Measurements from ENCODE around the gene INTS3.
"Not testable (repeated sequence)": the region's sequence is repeated elsewhere in the genome, so short reads cannot be mapped to it uniquely, and the experiment has no call there.

INTS3 gene

DNA sequence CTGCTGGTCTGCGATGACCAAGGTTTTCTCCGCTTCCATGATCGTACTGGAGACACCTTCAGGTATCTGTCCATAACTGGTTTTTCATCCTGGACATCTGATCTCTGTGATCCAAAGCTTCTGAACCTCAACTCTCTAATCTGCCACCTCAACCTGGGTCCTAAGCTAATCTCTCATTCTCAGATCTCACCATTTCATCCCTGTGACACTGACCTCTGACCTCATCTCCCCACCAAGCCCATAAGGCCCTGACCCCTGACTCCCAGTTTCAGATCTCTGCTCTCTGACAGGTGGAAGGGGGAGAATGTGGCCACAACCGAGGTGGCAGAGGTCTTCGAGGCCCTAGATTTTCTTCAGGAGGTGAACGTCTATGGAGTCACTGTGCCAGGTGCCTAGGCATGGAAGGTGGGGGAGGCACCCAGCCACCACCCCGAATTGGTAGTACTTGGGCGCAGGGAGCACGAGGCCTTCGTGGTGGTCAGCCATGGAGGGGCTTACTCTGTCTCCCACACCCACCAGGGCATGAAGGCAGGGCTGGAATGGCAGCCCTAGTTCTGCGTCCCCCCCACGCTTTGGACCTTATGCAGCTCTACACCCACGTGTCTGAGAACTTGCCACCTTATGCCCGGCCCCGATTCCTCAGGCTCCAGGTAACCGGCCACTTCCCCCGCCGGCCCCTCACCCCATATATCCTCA lies 51.1 kb downstream of the INTS3 start:
- no peak for DNase-seq (ENCODE audit: low read depth in 2 of 2)

GRCh38 chr1:153779781-153780541 lies 52.1 kb downstream of the INTS3 start:
- no peak for DNase-seq (ENCODE audit: low read depth in 2 of 2)

DNA sequence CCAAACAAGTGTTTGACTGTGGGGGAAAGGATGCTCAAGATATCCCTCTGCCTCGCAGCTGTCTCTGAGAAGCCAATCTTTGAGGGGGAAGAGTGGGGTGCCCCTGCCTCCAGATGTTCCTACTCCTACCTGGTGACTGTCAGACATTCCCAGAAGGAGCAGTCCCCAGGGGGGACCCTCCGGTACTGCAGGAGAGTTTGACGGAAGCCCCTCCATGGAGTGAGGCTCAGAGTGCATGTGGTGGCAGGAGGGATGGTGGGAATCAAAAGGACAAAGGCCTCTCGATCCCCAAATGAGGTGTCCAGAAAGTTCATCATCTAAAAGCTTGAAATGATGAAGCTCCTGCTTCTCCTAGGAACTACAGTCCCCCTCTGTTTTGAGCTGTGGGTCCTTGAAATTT lies 52.7 kb downstream of the INTS3 start:
- DNase-seq (ENCODE audit: low read depth in 2 of 2): no peak

DNA sequence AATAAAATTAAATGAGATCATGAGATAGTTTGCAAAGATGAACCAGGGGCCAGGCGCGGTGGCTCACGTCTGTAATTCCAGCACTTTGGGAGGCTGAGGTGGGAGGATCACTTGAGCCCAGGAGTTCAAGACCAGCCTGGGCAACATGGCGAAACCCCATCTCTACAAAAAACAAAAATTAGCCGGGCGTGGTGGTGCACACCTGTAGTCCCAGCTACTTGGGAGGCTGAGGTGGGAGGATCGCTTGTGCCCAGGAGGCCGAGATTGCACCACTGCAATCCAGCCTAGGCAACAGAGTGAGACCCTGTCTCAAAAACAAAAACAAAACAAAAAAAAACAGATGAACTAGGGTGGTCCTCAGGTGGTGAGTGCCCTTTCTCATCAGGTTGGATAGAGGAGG lies 54.8 kb downstream of the INTS3 start:
- not testable (repeated sequence) for DNase-seq (ENCODE audit: low read depth in 2 of 2)

DNA sequence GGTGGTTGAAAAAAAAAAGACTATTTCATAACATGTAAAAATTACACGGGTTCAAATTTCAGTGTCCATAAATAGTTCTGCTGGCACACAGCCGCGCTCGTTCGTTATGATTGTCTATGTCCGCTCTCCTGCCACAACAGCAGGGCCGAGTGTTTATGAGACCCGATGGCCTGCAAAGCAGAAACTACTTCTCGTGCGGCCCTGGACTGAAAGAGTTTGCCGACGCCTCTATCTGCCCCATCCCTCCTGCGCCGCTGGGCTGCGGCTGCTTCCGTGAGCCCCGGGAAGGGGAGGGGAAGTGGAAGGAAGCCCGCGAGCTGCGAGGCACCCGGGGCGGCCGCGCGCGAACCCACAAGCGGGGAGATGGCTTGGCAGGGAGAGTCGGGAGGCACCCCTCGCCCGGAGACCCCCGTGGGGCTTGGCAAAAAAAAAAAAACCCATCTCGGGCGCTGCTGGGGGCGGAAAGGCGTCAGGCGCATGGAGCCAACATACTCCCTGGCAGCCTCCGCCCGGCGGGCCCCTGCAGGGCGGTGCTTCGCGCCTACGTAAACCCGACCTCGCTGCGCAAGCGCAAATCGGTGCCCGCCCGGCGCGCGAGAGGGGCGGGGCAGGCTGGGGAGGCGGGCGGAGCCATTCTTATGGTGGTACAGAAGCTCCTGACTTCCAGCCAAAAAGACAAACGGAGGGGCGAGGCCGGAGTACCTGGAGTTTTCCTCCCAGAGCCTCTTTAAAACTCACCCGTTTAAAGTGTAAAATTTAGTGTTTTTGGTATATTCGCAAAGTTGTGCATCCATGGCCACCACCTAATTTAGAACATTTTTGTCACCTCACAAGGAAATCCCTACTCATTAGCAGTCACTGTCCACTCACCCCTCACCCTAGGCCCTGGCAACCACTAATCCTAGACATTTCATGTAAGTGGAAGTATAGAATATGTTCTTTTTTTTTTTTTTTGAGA lies 55.7 kb downstream of the INTS3 start:
- peak; percentile 86 to 87 for DNase-seq (ENCODE audit: low read depth in 2 of 2)

GRCh38 chr1:153786038-153786790 lies 58.4 kb downstream of the INTS3 start:
- DNase-seq (ENCODE audit: low read depth in 2 of 2): no peak

- no peak for DNase-seq (ENCODE audit: low read depth in 2 of 2)
These were observed 61.7 kb downstream of the INTS3 start for GRCh38 chr1:153789478-153790034.

DNA sequence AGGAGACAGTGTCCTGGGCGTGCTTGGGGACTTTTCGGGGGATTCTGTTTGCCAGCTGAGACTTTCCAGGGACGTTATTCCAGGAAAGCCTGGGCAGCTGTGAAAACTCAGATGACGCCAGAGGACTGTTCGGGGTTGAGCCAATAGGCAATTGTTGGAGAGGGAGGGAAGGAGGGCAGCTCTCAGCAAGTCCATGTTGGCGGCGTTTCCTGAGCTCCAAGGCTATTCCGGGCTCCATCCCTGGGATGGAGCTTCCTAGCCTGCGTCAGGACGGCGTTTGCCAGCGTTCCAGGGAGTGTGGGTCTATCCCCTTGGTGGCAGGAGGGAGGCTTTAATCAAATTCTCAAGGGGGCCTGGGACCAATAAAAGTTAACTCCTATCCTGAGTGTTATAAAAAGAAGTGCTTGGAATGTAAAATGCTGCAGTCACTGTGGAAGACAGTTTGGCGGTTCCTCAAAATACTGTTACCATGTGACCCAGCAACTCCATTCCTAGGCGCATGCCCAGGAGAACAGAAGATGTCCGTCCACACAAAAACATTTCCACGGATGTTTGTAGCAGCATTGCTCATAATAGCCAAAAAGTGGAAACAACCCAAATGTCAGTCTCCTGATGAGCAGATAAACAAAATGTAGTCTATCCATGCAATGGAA lies 62.6 kb downstream of the INTS3 start:
- DNase-seq (ENCODE audit: low read depth in 2 of 2): no peak

DNA sequence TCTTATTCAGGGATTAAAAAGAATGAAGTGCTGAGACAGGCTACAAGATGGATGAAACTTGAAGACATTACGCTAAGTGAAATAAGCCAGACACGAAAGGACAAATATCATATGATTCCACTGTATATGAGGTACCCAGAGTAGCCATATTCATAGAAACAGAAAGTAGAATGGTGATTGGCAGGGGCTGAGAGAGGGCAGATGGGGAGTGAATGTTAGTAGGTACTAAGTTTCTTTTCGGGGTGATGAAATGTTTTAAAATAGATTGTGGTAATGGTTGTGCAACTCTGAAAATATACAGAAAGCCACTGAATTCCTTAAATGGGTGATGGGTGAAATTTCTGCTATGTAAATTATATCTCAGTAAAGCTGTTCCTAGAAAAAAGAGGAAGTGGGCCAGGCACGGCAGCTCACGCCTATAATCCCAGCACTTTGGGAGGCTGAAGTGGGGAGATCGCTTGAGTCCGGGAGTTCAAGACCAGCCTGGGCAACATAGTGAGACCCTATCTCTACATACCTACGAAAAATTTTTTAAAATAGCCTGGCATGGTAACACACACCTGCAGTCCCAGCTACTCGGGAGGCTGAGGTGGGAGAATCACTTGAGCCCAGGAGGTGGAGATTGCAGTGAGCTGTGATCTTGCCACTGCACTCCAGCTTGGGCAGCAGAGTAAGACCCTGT lies 63.3 kb downstream of the INTS3 start:
- DNase-seq (ENCODE audit: low read depth in 2 of 2): no peak

DNA sequence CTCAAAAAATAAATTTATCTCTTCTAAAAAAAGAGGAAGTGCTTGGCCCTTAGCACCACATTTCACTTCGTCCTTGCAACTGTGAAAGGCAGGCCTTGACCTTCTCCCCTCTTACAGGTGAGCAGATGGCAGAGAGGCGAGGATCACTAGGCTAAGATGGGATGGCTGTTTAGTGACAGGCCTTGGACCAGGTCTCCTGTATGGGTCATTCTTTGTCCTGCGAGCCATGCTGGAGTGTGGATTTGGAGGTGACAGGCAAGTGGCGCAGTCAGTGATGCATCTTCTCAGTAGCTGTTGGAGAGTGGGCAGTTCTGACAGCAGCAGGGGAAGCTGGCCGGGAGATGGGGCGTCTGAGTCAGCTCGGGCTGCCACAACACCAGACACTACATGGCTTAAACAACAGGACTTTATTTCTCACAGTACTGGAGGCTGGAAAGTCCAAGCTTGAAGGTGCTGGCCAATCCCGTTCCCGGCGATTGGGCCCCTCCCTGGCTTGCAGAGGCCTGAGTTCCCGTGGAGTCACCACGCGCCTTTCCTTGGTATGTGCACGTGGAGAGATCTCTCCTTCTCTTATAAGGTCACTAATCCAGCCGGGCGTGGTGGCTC lies 63.9 kb downstream of the INTS3 start:
- DNase-seq (ENCODE audit: low read depth in 2 of 2): no peak

GRCh38 chr1:153792631-153793041 lies 64.8 kb downstream of the INTS3 start:
- no peak for DNase-seq (ENCODE audit: low read depth in 2 of 2)

DNA sequence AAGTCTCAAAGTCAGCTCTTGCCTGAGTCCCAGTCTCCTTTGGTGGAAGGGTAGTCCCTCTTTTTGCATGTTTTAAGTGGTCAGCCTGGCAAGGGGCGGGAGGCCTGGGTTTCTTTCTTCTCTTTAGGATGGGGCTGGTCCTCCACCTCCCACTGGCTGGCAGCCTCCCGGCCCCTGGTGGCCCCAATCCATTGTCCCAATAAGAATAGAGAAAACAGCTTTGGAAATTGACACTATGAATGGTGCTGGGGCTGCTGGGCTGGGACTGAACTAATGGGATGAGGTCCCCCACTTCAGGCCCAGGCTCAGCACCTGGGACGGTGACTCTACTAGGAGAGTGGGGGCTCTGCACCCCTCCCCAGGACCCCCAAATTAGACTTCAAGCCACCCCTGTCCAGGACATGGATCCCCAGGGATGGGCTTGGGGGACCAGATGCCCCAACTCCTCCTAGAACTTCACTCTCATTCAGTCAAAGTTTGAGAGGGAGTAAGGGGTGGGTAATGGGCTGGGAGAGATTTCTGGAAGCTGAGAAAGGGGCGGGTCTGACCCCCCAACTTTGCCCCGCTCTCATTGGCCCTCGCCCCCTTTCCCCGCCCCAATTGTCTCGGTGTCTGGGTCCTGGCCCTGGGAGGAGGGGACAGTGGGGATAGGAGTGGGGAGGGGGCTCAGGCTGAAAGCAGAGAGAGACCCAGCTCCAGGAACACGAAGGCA lies 65.6 kb downstream of the INTS3 start:
- no peak for DNase-seq (ENCODE audit: low read depth in 2 of 2)

- DNase-seq (ENCODE audit: low read depth in 2 of 2): no peak
These were observed 66.2 kb downstream of the INTS3 start for GRCh38 chr1:153793973-153794615.

DNA sequence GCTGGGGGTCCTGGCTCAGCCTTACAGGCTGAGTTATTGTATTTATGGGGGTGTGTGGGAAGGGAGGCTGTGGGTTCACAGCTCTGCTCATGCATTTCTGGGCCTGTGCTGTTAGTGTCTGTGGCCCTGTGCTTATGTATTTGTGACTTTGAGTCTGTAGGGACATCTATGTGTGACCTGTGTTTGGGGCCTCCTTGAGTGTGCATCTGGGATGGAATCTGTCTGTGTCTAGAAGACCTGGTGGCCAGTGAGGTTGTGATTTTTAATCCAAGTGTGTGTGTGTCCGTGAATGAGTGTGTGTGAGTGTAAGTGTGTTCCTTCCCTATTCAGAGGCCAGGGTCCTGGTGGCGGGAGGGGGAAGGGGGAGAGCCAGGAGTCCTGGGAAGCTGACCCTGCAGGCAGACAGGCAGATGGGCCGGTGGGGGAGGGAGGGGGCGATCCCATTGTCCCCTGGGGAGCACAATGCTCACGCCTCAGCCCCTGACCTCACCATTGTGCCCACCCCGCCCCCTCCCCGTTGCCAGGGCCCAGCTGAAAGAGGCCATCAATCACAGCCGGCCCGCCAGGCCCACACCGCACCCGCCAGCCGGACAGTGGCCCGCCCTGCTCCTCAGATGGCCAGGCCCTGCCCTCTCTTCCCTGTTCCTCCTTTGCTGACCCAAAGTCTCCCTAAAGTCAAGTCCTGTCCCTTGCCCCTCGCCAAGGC lies 66.9 kb downstream of the INTS3 start:
- no peak for DNase-seq (ENCODE audit: low read depth in 2 of 2)

GRCh38 chr1:153795330-153795837 lies 67.5 kb downstream of the INTS3 start:
- DNase-seq (ENCODE audit: low read depth in 2 of 2): no peak

GRCh38 chr1:153795934-153796785 lies 68.3 kb downstream of the INTS3 start:
- DNase-seq (ENCODE audit: low read depth in 2 of 2): no peak
